Activated CD4-positive, alpha-beta T cell treated with anti-CD3 and anti-CD28 coated beads for 48 hours (primary cell): Measurements from ENCODE around the gene CAPN5.
"Not testable (repeated sequence)": the region's sequence is repeated elsewhere in the genome, so short reads cannot be mapped to it uniquely, and the experiment has no call there.

Experiments
- DNase-seq: peaks from one replicate; pipeline ENCODE4 v3.0.0-alpha.2; 2020

CAPN5 gene

DNA sequence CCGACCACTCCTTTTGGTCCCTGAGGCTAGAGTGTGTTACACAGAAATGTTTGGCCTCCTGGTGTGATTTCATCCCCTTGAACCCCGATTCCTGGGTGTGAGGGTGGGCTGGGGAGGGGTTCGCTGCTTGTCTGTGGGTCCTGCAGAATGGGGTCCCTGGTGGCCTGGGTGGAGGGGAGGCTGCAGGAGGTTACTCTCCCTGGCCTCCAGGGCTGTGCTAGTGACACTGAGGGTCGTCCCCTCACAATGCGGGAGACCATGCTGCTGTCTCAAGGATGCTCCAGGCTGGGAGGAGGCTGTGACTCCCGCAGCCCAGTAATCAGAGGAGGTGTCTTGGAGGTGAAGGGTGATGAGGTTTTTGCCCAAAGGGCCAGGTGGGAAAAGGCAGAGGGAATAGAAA lies 18.9 kb downstream of the CAPN5 start:
- no peak for DNase-seq

DNA sequence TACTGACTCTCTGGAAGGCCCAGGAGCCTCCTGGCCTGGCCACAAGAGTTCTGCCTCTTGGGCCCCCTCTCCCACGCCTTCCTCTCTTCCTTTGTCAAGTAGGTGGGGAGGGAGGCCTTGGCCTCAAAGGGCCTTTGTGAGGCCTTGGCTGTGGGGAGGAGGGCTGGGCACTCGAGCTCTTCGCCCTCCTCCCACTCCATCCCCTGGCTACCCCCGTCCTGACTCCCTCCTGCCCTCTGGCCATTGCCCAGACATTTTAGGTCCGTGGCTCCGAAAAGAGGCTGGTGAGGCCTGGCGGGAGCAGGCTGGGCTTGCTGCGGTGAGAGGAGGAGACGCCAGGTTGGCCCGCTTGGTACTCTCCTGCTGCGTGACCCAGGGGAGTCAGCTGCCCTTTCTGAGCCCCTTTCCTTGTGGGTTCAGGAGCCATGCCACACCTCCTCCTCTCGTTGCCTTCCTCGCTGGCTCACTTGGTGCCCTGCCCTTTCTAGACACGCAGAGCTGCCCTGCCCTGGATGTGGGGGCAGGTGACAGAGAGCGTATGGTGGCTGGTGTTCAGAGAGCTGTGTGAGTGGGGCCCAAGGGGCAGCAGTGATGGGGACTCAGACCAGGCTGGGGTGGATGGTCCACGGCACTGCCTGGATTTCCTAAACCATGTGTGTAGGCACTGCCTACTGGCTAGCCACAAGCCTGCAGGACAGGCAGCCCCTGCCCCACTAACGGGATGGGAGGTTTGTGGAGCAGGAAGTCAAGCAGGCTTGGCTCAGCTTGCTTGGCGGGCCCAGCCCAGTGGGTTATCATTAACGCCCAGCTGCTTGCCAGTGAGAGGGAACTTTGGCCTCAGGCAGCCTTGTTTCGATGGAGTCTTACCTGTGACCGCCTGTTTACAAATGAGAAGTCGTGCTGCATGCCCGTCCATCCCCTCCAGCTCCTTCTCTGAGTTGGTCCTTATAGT lies 20.0 kb downstream of the CAPN5 start:
- DNase-seq = no peak

DNA sequence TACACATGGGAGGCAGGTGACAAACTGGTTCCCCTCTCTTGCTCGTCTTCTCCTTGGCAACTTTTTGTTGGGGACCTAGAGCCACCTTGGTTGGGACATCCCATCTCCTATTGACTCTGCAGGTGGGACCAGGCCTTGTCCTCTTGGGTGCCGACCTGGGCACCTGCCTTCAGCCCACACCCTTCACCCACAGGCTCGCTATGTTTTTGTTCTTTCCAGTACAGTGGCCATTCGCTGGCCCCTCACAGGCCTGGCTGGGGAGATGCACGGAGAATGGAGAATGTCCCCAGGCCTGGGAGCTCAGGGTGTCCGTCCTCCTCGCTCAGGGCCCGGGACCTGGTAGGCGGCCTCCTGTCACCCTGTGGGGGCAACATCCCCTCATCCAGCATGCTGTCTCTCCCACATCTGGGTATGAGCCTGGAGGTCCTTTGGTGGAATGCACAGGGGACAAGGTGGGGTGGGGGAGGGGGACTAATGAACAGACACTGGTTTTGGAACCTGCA lies 21.0 kb downstream of the CAPN5 start:
- no peak for DNase-seq

DNA sequence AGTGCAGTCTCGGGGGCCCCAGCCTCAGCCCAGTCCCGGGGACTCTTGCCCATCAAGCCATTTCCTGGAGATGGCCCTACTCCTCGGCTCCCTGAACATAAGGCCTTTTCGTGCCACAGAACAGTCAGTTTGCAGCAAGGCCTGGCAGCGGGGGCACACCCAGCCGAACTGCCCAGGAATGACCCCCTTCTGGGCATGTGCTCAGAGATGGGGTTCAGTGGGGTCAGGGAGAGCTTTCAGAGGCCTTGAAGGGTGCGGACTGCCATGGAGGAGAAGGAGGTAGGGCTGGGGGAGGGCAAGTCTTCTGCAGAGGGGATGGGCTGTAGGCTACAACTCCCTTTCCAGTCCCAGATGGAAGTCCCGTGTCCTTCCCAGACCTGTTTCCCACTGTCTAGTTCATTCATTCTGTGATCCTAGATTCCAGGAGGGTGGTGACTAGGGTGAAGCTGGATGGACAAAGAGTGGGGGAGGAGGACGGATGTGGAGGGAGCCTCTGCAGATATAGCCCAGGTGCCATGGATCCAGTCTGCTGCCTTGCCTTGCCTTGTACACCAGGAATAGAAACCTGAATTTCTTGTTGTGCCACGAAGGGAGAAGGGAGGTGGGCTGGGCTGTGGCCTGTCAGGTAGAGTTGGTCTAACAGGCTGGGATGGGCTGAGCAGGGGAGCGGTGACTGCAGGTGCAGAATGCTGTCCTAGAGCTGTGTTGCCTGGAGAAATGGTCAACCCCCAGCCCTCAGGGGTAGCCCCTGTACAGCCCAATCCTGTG lies 21.6 kb downstream of the CAPN5 start:
- DNase-seq = no peak

DNA sequence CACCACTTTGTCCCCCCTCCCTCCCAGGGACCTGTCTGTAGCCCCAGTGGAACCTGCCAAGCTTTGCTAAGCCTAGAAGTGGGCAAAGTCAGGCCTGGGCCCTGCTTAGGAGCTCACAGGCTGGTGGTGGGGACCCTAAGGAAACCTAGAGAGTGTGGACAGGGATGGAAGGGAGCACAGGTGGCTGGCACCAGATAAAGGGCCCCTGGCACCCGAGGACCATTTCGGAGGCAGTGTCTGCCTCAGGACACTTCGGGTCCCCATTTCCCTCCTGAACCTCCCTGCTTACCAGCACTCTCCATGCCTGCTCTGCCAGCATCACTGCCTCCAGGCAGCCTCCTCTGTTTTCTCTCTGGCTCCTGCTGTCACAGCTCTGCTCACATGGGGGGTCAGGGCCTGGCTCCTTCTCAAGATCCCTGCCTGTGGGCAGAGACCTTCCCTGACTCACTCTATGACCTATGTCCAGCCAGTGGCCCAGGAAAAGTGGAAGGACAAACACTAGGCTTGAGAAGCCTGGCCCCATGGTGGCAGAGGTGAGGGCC lies 22.3 kb downstream of the CAPN5 start:
- DNase-seq = no peak

DNA sequence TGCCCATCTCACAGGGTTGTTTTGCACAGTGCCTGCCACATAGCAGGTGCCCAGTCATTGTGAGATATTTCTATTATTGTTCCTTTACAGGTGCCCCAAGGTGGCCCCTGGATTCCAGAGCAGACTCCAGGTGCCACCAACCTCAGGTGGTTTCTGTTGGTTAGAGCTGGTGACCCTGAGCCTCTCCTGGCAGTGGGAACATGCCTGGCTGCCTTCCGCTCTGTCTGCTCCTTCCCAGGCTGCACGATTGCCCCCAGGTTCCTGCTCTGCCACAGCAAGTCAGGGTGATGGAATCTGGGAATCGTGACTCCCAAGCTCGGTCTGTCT lies 23.2 kb downstream of the CAPN5 start:
- DNase-seq = no peak

DNA sequence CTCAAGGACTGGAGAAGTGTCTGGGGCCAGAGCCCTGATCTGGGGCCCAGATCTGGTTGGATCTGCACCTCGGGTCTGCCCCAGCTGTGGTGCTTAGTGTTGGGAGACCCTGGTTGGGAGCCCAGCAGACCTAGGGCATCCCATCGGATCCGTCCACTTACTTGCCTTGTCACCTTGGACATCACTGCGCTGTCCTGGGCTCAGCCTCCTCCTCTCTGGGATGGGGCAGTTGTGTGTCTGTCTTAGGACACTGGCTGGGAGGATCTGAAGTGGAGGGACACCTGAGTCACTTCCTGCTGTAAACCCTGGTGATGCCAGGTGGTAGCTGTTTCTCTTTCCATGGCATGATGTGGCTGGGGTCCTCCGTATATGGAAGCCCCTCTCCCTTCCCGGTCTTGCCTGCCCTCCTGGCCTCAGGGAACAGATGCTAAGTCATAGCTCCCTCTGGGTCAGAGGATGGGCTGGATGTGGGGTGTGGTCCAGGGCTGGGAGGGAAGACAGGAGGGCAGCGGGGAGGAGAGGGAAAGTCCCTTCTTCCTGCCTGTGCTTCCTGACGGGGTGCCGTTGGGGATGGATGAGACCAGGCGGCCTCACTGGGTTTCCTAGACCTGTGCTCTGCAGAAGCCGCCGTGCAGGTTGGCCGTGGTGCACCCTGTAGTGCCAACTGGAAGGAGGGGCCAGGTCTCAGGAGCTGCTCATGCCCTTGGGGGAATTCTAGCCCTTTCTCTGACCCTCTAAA lies 23.8 kb downstream of the CAPN5 start:
- no peak for DNase-seq

DNA sequence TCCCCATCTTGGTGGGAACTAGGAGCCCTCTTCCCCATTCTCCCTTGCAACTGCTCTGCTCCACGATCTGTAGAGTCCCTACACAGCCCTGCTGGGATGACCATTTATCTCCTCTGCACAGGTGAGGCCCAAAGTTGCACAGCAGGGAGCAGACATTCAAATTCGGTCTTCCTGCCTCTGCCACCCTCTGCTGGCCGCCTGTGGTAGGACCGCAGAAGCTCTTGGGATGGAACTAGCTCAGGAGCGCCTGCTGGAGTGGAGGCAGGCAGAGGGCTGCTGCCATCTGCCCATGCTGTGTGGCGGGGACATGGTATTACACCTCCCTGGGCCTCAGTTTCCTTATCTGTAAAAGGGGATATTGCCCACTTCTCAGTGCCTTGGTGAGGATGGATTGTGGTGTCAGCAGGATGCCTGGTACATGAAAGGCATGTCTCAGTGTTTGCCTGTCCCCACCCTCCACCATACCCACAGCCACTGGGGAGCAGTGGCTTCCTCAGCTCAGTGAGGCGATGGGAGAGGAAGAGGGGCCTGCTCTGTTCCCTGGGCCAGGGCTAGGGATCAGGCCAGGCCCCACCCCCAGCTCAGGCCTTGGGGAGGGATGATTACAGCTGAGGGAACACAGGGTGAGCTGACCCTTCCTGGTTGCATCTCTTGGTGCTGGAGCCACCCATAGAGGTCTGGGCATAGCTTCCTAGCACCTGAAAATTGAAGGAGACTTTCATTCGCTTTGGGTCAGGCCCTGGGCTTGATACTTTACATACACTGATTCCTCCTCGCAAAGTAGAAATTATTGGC lies 24.6 kb downstream of the CAPN5 start:
- DNase-seq = peak; percentile 89

DNA sequence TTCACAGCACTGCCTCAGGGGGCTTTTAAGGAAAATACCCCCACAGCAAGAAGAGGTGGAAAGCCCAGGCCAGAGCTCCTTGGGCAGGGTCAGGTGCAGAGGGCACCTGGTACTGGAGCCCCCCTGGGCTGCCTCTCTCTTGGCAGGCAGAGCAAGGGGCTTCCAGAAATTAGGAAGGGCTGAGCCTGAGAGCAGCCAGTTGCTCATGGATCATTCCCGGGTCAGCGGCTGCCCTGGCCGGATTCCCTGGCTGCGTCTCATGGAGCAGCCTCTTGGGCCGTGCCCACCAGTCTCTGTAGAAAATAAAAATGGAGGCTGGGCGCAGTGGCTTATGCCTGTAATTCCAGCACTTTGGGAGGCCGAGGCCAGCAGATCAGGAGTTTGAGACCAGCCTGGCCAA lies 25.6 kb downstream of the CAPN5 start:
- no peak for DNase-seq

DNA sequence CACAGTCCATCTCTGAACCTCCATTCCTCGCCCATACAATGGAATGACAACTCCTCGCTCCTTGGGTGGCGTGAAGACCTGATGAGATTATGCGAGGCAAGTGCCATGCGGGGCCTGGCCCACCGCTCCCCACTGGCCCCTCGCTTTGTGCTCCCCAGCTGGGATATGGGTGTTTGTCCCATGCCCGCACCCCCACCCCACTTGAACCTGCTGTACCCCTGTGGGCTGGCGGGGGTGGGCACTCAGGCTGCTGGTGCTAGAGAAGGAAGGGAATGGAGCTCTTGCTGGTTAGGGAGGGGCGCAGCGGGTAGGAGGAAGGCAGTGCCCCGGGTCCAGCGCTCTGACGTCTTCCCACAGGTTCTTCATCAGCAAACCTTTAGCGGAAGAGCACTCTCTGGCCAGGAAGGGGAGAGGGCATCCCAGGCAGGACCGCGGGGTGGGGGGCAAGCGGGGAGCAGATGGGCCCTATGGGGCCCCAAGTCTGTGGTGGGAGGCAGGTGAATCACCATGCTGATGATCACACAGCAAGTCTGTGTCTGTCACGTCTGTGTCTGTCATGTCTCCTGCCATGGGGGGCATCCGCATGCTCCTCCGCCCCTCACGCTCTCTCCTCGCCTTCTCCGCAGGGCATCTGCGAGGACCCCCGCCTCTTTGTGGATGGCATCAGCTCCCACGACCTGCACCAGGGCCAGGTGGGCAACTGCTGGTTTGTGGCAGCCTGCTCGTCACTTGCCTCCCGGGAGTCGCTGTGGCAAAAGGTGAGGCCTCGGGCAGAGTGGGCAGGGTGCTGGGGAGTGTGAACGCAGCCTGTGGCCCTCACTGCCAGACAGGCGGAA lies 26.5 kb downstream of the CAPN5 start:
- no peak for DNase-seq

DNA sequence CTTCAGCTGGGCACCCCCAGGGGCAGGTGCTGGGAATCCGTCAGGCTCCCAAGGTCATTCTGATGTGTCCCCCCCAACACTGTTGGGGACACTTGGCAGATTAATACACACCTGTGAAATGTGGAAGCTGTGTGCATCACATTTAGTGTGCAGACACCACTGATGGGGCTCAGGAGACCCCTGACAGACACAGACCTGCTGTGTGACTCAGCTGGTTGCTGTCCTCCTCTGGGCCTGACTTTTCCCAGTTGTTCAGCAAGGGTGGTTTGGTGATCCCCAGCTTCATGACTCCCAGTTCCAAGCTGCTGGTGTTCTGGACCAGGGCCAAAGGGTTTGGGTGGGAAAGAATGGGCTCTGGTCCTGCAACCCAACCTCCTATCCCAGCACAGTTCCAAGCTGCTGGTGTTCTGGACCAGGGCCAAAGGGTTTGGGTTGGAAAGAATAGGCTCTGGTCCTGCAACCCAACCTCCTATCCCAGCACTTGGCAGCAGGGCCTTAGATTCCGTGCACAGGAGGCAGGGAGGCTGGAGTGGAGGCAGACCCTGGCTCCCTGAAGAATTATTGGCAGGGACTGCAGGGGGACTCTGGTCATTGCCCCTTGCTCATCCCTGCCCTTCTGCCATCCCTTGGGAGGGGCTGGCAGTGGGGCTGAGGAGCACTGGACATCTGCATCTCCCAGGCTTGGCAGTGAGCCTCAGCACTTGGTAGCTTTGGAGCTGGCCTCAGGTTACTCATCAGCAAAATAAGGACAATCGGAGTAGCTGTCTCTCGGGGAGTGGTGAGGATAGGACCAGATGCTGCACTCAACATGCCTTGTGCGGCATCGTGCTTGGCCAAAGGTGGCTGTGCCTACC lies 27.4 kb downstream of the CAPN5 start:
- no peak for DNase-seq

DNA sequence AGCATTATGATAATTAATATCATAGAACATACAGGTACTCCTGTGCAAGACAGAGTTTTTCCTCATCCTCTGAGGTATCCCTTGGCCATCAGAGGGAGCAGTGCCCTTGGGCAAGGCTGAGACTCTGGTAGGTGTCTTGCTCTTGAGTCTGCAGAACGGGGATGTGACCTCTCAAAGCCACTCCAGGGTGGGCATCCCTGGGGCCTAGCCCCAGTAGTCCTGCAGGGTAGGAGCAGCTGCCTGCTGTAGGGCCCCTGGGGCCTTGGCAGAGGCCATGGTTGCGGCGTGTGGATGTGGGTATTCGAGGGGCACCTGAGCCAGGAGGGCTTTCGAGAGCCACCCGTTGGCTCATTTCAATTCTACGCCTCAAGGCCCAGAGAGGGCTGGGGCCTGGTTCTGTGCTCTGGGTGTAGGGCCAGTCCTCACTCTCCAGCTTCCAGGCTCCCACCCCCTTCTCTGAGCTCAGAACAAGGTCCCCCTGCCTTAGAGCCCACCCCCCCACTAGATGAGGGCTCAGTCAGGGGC lies 28.1 kb downstream of the CAPN5 start:
- no peak for DNase-seq

DNA sequence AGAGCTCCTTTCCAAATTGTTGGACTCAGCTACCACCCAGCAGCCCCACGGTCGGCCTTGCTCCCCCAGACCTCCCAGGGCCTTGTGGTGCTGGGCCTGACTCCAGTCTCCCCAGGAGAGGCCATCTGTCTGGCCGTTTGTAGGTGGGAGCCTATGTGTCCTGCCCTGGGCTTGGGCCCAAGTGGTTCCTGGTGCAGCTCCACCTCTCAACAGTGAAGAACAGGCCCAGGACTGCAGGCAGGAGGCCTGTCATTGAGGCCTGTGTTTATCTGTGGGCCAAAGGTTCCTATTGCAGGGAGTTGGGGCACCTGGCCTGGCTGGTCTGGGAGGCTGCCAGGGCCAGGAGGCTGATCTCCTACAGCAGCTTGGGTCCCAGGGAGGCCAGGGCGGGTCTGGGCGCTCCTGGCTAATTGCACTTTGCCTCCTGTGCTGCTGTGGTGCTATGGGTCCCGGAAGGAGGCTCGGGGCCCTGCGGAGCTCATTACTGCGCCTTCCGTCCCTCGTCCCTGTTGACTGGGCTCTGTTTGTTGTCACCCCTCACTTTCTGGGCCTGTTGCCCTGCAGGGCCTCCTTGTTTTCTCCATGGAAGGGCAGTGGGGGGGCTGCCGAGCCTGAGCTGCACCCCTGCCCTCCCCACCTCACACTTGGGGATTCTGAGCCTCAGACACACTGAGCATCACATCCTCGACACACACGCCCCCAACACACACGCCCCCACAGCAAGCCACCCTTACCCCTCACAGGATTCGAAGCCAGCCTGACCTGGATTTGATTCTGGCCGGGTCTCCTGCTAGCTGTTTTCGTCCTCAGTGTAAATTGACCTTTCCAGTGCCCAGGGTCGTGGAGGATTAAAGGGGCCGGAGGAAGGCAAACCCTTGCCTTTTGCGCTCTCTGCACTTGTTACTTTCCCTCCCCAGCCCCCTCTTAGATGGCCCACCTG lies 29.1 kb downstream of the CAPN5 start:
- no peak for DNase-seq

DNA sequence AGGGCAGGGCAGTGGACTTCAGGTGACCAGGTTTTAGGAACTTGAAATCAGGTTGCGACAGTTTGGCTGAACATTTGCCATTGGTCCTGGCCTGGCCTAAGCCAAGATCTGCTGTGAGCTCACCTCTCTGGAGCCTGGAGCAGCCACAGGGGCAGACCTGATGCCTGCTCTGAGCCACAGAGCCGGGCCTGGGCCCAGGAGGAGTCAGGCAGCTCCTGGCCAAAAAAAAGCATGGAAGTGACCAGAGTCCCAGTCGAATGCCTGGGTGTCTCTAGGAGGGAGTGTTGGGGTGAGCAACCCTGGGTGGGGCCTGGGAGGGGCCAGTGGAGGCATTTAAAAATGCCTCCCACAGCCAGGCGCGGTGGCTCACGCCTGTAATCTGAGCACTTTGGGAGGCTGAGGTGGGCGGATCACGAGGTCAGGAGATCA lies 29.8 kb downstream of the CAPN5 start:
- DNase-seq = no peak

DNA sequence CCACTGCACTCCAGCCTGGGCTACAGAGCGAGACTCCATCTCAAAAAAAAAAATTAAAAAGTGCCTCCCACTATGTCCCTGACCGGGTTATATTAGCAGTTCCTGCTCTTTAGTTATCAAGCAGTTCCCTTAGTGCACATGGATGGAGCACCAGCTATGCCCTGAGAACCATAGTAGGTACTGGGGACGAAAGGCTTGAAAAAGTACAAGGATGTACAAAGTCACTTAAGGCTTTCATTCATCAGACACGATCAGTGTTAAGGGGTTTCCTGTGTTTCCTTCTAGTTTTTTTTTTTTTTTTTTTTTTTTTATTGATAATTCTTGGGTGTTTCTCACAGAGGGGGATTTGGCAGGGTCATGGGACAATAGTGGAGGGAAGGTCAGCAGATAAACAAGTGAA lies 30.4 kb downstream of the CAPN5 start:
- DNase-seq = not testable (repeated sequence)

DNA sequence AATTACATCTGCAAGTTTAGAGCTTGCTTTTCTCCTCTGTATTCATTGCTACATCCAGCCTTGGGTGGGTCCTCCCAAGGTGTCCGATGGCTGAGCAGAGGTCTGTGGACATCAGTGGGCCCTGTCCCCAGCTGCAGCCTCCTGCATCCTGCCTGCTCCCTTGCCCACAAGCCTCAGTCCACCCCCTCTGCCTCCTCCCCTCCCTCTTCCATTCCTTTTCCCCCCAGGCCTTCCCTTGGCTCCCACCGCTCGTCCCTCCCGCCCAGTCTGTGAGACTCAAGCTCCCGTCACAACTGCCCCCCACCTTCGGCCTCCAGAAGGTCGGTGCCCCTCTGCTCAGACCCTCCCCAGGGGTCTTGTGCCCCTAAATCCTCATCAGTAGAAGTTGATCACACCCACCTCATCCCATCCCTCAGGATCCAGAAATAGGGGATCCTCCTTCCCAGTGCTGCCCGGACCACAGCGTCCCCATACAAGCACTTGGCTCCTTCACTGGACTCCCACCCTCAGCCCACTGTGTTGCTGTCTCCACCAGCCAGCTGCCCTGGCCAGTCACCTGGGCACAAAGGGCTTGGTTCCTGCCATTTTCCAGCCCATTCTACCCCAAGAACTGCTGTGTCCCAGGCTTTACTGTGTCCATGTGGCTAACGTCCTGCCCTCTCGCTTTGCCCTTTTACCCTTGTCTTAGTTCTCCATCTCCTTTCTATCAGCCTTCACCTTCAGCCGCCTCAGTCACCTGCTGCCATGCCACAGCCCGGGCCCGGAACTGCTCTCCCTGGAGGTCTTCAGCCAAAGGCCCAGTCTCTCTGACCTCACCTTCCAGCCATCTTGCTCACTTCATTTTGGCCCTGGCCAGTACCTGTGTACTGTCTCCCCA lies 33.6 kb downstream of the CAPN5 start:
- no peak for DNase-seq

DNA sequence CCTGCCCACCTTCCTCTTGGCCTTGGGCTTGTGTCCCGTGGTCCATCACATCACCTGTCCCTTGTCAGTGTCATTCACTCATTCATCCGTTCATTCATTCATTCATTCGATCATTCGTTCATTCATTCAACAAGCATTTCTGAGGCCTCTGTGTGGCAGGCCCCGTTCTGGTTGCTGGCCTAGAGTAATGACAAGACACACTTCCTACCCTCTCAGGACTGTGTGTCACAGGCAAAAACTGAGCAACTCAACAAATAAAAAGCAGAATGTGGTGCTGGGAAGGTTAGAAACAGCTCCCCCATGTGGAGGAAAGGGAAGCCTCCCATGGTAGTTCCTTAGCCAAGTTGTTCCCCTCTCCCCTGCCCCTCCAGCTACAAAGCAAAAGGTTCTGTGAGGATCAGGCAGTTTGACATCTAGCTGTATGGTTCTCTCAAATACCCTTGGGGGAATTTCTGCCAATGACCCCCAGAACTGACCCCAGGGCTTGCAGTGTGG lies 34.3 kb downstream of the CAPN5 start:
- peak; percentile 28 for DNase-seq
